ENCODE measurements around the gene LMBR1. TPM values are rescaled to one million over a fixed set of nuclear protein-coding genes. Genes with fewer than 3 reads are reported as not detected.
"Not testable (repeated sequence)": the region's sequence is repeated elsewhere in the genome, so short reads cannot be mapped to it uniquely, and the experiment has no call there.

The LMBR1 gene
- polyA plus RNA-seq, 1 experiment = 5.3 TPM

- TF ChIP-seq CTCF (IDR thresholded peaks at IDR 0.05; ENCODE audit: insufficient read depth, low read depth, low read length) = no peak
- CTCF ChIA-PET = no interaction called here
- Histone ChIP-seq H3K27me3 (ENCODE audit: control insufficient read depth, insufficient read depth, low read length) (peaks cover 1% of the 10 kb centered on the region; the same call in 1 of the 2 replicates), H3K4me3 (ENCODE audit: low read depth, low read length) (no peak overlapping the region), H3K36me3 (ENCODE audit: control insufficient read depth, insufficient read depth, low read length) (no peaks in the 10 kb centered on the region)
- no peak for DNase-seq (ENCODE audit: low read depth)
- POLR2A ChIA-PET = no interaction called here
These were observed 42.3 kb upstream of the LMBR1 start for GRCh38 chr7:156935250-156935649.

DNA sequence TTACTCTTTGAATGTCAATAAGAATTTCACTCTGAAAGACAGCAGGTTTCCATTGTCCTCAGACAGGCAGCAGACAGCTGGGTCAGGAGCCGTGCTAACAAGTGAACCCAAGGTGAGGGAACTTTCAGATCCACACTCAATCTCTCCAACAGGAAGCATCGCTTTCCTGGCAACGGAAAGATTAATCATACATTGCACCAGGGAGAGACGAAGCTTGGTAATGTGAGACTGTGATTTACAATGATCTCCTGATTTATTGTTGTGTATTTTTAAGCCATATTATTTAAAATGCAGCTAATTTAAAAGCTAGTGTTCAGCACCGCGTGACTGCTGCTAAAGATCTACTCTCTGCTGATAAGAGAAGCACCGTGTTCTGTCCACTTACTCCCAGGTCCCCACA is 39.0 kb upstream of the LMBR1 start:
- Histone ChIP-seq H3K27me3 (ENCODE audit: control insufficient read depth, insufficient read depth, low read length) (peaks cover 4% of the 10 kb centered on the region; the same call in 1 of the 2 replicates), H3K36me3 (ENCODE audit: control insufficient read depth, insufficient read depth, low read length) (no peaks in the 10 kb centered on the region), H3K4me3 (ENCODE audit: low read depth, low read length) (no peak overlapping the region)
- no peak for TF ChIP-seq CTCF (IDR thresholded peaks at IDR 0.05; ENCODE audit: insufficient read depth, low read depth, low read length)
- ChIA-PET POLR2A (no interaction called here), CTCF (interaction anchor here (1.3 kb wide), 1 partner anchor 17 kb away, joined by 4 read pairs; the partner anchor contains the start of gene NOM1)
- no peak for DNase-seq (ENCODE audit: low read depth)

- DNase-seq (ENCODE audit: low read depth) = no peak
- CTCF ChIA-PET = interaction anchor here (0.9 kb wide), 1 partner anchor 13 kb away, joined by 3 read pairs; no protein-coding TSS in a partner anchor
- Histone ChIP-seq H3K4me3 (ENCODE audit: low read depth, low read length) (no peak overlapping the region), H3K36me3 (ENCODE audit: control insufficient read depth, insufficient read depth, low read length) (no peaks in the 10 kb centered on the region), H3K27me3 (ENCODE audit: control insufficient read depth, insufficient read depth, low read length) (peaks cover 4% of the 10 kb centered on the region; the same call in 1 of the 2 replicates)
- no peak for TF ChIP-seq CTCF (IDR thresholded peaks at IDR 0.05; ENCODE audit: insufficient read depth, low read depth, low read length)
- POLR2A ChIA-PET = no interaction called here
These were observed 37.0 kb upstream of the LMBR1 start for GRCh38 chr7:156929789-156930539.

DNA sequence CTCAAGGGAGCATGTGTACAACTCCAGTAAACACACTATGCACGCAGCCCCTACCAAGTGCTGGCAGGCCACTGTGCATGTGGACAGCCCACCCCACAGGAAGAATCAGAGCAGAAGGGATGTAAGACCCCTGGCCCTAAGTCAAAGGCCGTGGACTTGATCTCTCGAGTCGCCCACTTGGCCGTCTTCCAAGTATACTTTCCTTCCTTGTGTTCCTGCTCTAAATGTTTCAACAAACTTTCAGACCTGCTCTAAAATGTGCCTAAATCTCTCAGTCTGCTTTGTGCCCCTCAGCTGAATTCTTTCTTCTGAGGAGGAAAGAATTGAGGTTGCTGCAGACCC is 35.4 kb upstream of the LMBR1 start:
- no peak for DNase-seq (ENCODE audit: low read depth)
- H3K36me3 ChIP-seq (ENCODE audit: control insufficient read depth, insufficient read depth, low read length) = no peaks in the 10 kb centered on the region
- TF ChIP-seq CTCF (IDR thresholded peaks at IDR 0.05; ENCODE audit: insufficient read depth, low read depth, low read length) = no peak
- ChIA-PET POLR2A (no interaction called here), CTCF (no interaction called here)
- peaks cover 4% of the 10 kb centered on the region; the same call in 1 of the 2 replicates for H3K27me3 ChIP-seq (ENCODE audit: control insufficient read depth, insufficient read depth, low read length)
- H3K4me3 ChIP-seq (ENCODE audit: low read depth, low read length) = no peak overlapping the region

GRCh38 chr7:156927571-156928405 is 34.8 kb upstream of the LMBR1 start:
- CTCF ChIA-PET = interaction anchor here (0.8 to 1.9 kb wide), 2 partner anchors 22 to 31 kb away, joined by 3 to 9 read pairs; partner anchors contain the start of gene NOM1
- H3K27me3 ChIP-seq (ENCODE audit: control insufficient read depth, insufficient read depth, low read length) = peaks cover 4% of the 10 kb centered on the region; the same call in 1 of the 2 replicates
- no peak overlapping the region for H3K4me3 ChIP-seq (ENCODE audit: low read depth, low read length)
- TF ChIP-seq CTCF (IDR thresholded peaks at IDR 0.05; ENCODE audit: insufficient read depth, low read depth, low read length) = no peak
- POLR2A ChIA-PET = interaction anchor here (0.7 kb wide), 1 partner anchor 38 kb away, joined by 7 read pairs; no protein-coding TSS in a partner anchor
- H3K36me3 ChIP-seq (ENCODE audit: control insufficient read depth, insufficient read depth, low read length) = no peaks in the 10 kb centered on the region
- DNase-seq (ENCODE audit: low read depth) = no peak

DNA sequence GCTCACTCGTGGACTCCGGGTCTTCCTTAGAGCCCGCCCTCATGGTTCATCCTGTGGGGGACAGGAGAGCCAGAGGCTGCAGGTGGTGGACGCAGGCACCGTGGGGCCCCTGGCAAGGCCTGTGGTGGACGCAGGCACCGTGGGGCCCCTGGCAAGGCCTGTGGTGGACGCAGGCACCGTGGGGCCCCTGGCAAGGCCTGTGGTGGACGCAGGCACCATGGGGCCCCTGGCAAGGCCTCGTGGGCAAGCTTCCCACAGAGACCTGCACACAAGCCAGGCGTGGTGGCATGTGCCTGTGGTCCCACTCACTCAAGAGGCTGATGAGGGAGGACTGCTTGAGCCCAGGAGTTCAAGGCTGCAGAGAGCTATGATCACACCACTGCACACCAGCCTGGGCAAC is 32.8 kb upstream of the LMBR1 start:
- H3K27me3 ChIP-seq (ENCODE audit: control insufficient read depth, insufficient read depth, low read length); DNase-seq (ENCODE audit: low read depth); POLR2A ChIA-PET; CTCF ChIA-PET; H3K4me3 ChIP-seq (ENCODE audit: low read depth, low read length); H3K36me3 ChIP-seq (ENCODE audit: control insufficient read depth, insufficient read depth, low read length): not testable (repeated sequence)

DNA sequence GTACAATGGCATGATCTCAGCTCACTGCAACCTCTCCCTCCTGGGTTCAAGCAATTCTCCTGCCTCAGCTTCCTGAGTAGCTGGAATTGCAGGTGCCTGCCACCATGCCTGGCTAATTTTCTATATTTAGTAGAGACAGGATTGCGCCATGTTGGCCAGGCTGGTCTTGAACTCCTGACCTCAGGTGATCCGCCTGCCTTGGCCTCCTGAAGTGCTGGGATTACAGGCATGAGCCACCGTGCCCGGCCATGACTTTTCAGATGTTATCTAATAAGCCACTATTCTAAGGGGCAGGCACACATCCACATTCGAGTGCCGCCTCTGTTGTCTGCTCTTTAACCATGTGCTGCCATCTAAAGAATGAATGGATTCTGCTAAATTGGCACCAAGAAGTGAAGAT is 29.3 kb upstream of the LMBR1 start:
- DNase-seq (ENCODE audit: low read depth); H3K4me3 ChIP-seq (ENCODE audit: low read depth, low read length); H3K27me3 ChIP-seq (ENCODE audit: control insufficient read depth, insufficient read depth, low read length); POLR2A ChIA-PET; H3K36me3 ChIP-seq (ENCODE audit: control insufficient read depth, insufficient read depth, low read length): not testable (repeated sequence)
- CTCF ChIA-PET = interaction anchor here (0.6 kb wide), 1 partner anchor 48 kb away, joined by 5 read pairs; no protein-coding TSS in a partner anchor

All from BJ (cell line).